Heart left ventricle (tissue), 13 donors: ENCODE measurements around the gene RBMS1.

Source experiments
- POLR2A ChIP-seq, 2 donors: fragments of 450-650 bp; IDR thresholded peaks; one replicate each; pipeline ENCODE4 v1.6.1; 2017; ENCODE audit warnings: antibody characterized with exemption in 2 of 2, mild to moderate bottlenecking in 2 of 2, moderate library complexity in 2 of 2
- TF ChIP-seq, protein P1 (sequence below), 12 donors: fragments of 200-600 bp; sonication (generic) in 4 of 12; IDR thresholded peaks; one replicate each; pipeline versions ENCODE4 v1.5.0 to v1.8.0; 2018 to 2022; ENCODE audit warnings: antibody characterized with exemption in 12 of 12, mild to moderate bottlenecking in 5 of 12
- donor health status: ischemic (EF 13 %, LVEDD 7.1; RV severe dilation, severe dysfunction).
- donor health status: DM: no; HTN: yes; CAD: no.
- donor health status: DM: no; HTN: no; CAD: no.
- donor health status: ischemic (EF 25% LVEDD 6.9; RV normal size, moderate dysfunction).
- donor health status: ischemic (EF 25% LVEDD 5.7; RV mildly dilated, moderate dysfunction).
- donor health status: ischemic (EF 35%, LVEDD 5.7; RV mildly dilated, moderate dysfunction).
- donor health status: nonischemic (EF 11% LVEDD 7.7; RV severe dilation, severe dysfunction).
- donor health status: DM: yes; HTN: yes; CAD: no.
- donor health status: PGD.
- donor health status: ischemic (EF 29% LVEDD 5.4; RV normal size, mild dysfunction).
- donor health status: nonischemic (EF 23%, LVEDD 6.1; RV moderate dilation, normal function).

GRCh38 chr2:160301420-160301819, 192.2 kb downstream of the RBMS1 start:
- TF ChIP-seq, protein P1, sequence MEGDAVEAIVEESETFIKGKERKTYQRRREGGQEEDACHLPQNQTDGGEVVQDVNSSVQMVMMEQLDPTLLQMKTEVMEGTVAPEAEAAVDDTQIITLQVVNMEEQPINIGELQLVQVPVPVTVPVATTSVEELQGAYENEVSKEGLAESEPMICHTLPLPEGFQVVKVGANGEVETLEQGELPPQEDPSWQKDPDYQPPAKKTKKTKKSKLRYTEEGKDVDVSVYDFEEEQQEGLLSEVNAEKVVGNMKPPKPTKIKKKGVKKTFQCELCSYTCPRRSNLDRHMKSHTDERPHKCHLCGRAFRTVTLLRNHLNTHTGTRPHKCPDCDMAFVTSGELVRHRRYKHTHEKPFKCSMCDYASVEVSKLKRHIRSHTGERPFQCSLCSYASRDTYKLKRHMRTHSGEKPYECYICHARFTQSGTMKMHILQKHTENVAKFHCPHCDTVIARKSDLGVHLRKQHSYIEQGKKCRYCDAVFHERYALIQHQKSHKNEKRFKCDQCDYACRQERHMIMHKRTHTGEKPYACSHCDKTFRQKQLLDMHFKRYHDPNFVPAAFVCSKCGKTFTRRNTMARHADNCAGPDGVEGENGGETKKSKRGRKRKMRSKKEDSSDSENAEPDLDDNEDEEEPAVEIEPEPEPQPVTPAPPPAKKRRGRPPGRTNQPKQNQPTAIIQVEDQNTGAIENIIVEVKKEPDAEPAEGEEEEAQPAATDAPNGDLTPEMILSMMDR (IDR thresholded peaks at IDR 0.05), result no peak
- no peak for TF ChIP-seq POLR2A (IDR thresholded peaks at IDR 0.05)
